ENCODE results near the gene MDFI.

- TF ChIP-seq CTCF (IDR thresholded peaks at IDR 0.05) (no peak), POLR2A (IDR thresholded peaks at IDR 0.05) (no peak)
Measured at GRCh38 chr6:41678511-41679084, 40.3 kb downstream of the MDFI start.
